GM12878 (cell line): ENCODE measurements around the gene ARHGDIA.

ENCODE experiments used
- CHD4 ChIP-seq: fragments of 200-600 bp; sonication (generic); IDR thresholded peaks from 2 replicates; pipeline ENCODE4 v1.6.1; 2016; ENCODE audit warnings: mild to moderate bottlenecking
- TAF1 ChIP-seq: IDR thresholded peaks from 2 replicates; pipeline ENCODE4 v1.6.1; 2011; ENCODE audit warnings: mild to moderate bottlenecking, low read depth, low read length, borderline replicate concordance
- TF ChIP-seq, protein P1 (sequence below): IDR thresholded peaks from 2 replicates; pipeline ENCODE4 v1.6.1; 2012; ENCODE audit warnings: low read depth, low read length, improper control_type of control experiment

DNA sequence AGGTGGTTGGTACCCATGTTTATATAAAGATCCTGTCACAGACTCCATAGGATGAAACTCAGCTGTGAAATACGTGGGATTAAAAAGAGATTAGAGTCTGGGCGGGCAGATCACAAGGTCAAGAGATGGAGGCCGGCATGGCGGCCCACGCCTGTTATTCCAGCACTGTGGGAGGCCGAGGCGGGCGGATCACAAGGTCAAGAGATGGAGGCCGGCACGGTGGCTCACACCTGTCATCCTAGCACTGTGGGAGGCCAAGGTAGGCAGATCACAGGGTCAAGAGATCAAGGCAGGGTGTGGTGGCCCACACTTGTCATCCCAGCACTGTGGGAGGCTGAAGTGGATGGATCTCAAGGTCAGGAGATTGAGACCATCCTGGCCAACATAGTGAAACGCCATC lies 24.3 kb upstream of the ARHGDIA start:
- TF ChIP-seq CHD4 (no peak), TAF1 (no peak)
- TF ChIP-seq, protein P1, sequence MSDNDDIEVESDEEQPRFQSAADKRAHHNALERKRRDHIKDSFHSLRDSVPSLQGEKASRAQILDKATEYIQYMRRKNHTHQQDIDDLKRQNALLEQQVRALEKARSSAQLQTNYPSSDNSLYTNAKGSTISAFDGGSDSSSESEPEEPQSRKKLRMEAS, result no peak
